H9 (cell line): ENCODE data around the gene C18orf54. TPM values are rescaled to one million over a fixed set of nuclear protein-coding genes. Genes with fewer than 3 reads are reported as not detected.
A peak's percentile ranks its signal among the peaks of the same experiment; 100 is the strongest.

Source experiments
- DNase-seq: peaks from one replicate; pipeline ENCODE4 v3.0.0-alpha.2; 2017
- H2AFZ ChIP-seq: one replicate; pipeline ENCODE4 v1.6.1; 2013; ENCODE audit warnings: mild to moderate bottlenecking, low read length, control low read depth, moderate library complexity
- H2AK5ac ChIP-seq: 2 replicates; pipeline ENCODE4 v1.6.1; 2013; ENCODE audit warnings: low read length, control low read depth, mixed read lengths; ENCODE audit not compliant: insufficient read length
- H2BK120ac ChIP-seq: one replicate; pipeline ENCODE4 v1.6.1; 2013; ENCODE audit warnings: low read depth, mild to moderate bottlenecking, low read length, control low read depth, inconsistent platforms; ENCODE audit not compliant: poor library complexity, severe bottlenecking
- H2BK12ac ChIP-seq: 2 replicates; pipeline ENCODE4 v1.6.1; 2013; ENCODE audit warnings: low read length, control low read depth, mixed read lengths, low read depth; ENCODE audit not compliant: insufficient read length
- H2BK15ac ChIP-seq: 2 replicates; pipeline ENCODE4 v1.6.1; 2013; ENCODE audit warnings: low read depth, low read length, control low read depth
- H2BK20ac ChIP-seq: one replicate; pipeline ENCODE4 v1.6.1; 2013; ENCODE audit warnings: low read depth, mild to moderate bottlenecking, low read length, control low read depth, inconsistent platforms; ENCODE audit not compliant: poor library complexity, severe bottlenecking
- H2BK5ac ChIP-seq: 2 replicates; pipeline ENCODE4 v1.6.1; 2013; ENCODE audit warnings: low read length, control low read depth, mixed read lengths; ENCODE audit not compliant: insufficient read length
- H3K14ac ChIP-seq: 2 replicates; pipeline ENCODE4 v1.6.1; 2013; ENCODE audit warnings: low read length, control low read depth; ENCODE audit not compliant: insufficient read depth
- H3K18ac ChIP-seq: 2 replicates; pipeline ENCODE4 v1.6.1; 2013; ENCODE audit warnings: low read depth, mild to moderate bottlenecking, mixed read lengths, low read length, control low read depth; ENCODE audit not compliant: insufficient read length
- H3K23ac ChIP-seq: 2 replicates; pipeline ENCODE4 v1.6.1; 2013; ENCODE audit warnings: low read length, control low read depth, mixed read lengths, low read depth; ENCODE audit not compliant: insufficient read length
- H3K23me2 ChIP-seq: 2 replicates; pipeline ENCODE4 v1.6.1; 2013; ENCODE audit warnings: low read depth, mild to moderate bottlenecking, mixed read lengths, low read length, control low read depth; ENCODE audit not compliant: insufficient read length, poor library complexity, severe bottlenecking
- H3K27ac ChIP-seq: 2 replicates; pipeline ENCODE4 v1.5.1; 2013; ENCODE audit warnings: low read length, control low read depth, mixed read lengths, low read depth; ENCODE audit not compliant: insufficient read length
- H3K27me3 ChIP-seq: 2 replicates; pipeline ENCODE4 v1.6.1; 2013; ENCODE audit warnings: low read length, control low read depth, inconsistent platforms; ENCODE audit not compliant: insufficient read depth
- H3K4ac ChIP-seq: 2 replicates; pipeline ENCODE4 v1.6.1; 2013; ENCODE audit warnings: low read depth, mild to moderate bottlenecking, control low read depth, inconsistent platforms, low read length, moderate library complexity
- H3K4me1 ChIP-seq: 2 replicates; pipeline ENCODE4 v1.6.1; 2013; ENCODE audit warnings: low read length, control low read depth, inconsistent platforms; ENCODE audit not compliant: insufficient read depth
- H3K4me2 ChIP-seq: 2 replicates; pipeline ENCODE4 v1.6.1; 2013; ENCODE audit warnings: low read length, control low read depth, mixed read lengths; ENCODE audit not compliant: insufficient read length, insufficient read depth
- H3K56ac ChIP-seq: 2 replicates; pipeline ENCODE4 v1.6.1; 2013; ENCODE audit warnings: low read depth, mild to moderate bottlenecking, mixed read lengths, low read length, control low read depth; ENCODE audit not compliant: insufficient read length
- H3K79me1 ChIP-seq: 2 replicates; pipeline ENCODE4 v1.6.1; 2013; ENCODE audit warnings: low read depth, mild to moderate bottlenecking, moderate library complexity, low read length, control low read depth, inconsistent platforms; ENCODE audit not compliant: insufficient read depth, poor library complexity, severe bottlenecking
- H3K79me2 ChIP-seq: 2 replicates; pipeline ENCODE4 v1.6.1; 2013; ENCODE audit warnings: low read length, control low read depth, inconsistent platforms; ENCODE audit not compliant: insufficient read depth
- H3K9ac ChIP-seq: 2 replicates; pipeline ENCODE4 v1.6.1; 2013; ENCODE audit warnings: low read length, control low read depth, mixed read lengths; ENCODE audit not compliant: insufficient read length; ENCODE audit errors: extremely low read depth
- H3K9me3 ChIP-seq: one replicate; pipeline ENCODE4 v1.6.1; 2013; ENCODE audit warnings: low read depth, low read length, inconsistent platforms; ENCODE audit not compliant: control insufficient read depth
- H3T11ph ChIP-seq: one replicate; pipeline ENCODE4 v1.6.1; 2013; ENCODE audit warnings: mild to moderate bottlenecking, low read length, control low read depth, inconsistent platforms
- H4K20me1 ChIP-seq: one replicate; pipeline ENCODE4 v1.6.1; 2013; ENCODE audit not compliant: control insufficient read depth, insufficient read length, insufficient read depth
- H4K5ac ChIP-seq: 2 replicates; pipeline ENCODE4 v1.6.1; 2013; ENCODE audit warnings: low read depth, mild to moderate bottlenecking, mixed read lengths, low read length, control low read depth; ENCODE audit not compliant: insufficient read length
- H4K8ac ChIP-seq: replicated peaks from 2 replicates; pipeline ENCODE4 v1.6.1; 2013; ENCODE audit warnings: low read length, control low read depth, mixed read lengths, low read depth; ENCODE audit not compliant: insufficient read length
- H4K91ac ChIP-seq: 2 replicates; pipeline ENCODE4 v1.6.1; 2013; ENCODE audit warnings: low read depth, mild to moderate bottlenecking, moderate library complexity, mixed read lengths, low read length, control low read depth; ENCODE audit not compliant: insufficient read length
- H3K27ac Mint-ChIP-seq, 3 experiments: 2 replicates in 2 of 3; 3 replicates in 1 of 3; pipeline ENCODE4 v1.8.0; 2020 to 2021; ENCODE audit warnings: mixed read lengths in 3 of 3, mild to moderate bottlenecking in 1 of 3, moderate library complexity in 1 of 3
- H3K27me3 Mint-ChIP-seq: 2 replicates; pipeline ENCODE4 v1.8.0; 2021; ENCODE audit warnings: low read depth, mild to moderate bottlenecking, moderate library complexity, mixed read lengths
- H3K36me3 Mint-ChIP-seq, 3 experiments: 2 replicates in 2 of 3; 3 replicates in 1 of 3; pipeline ENCODE4 v1.8.0; 2020 to 2021; ENCODE audit warnings: low read depth in 3 of 3, mixed read lengths in 3 of 3; ENCODE audit not compliant: insufficient read depth in 1 of 3
- H3K4me1 Mint-ChIP-seq, 2 experiments: 2 replicates each; pipeline ENCODE4 v1.8.0; 2020; ENCODE audit warnings: mixed read lengths in 2 of 2
- H3K4me3 Mint-ChIP-seq, 2 experiments: 2 replicates in 1 of 2; 3 replicates in 1 of 2; pipeline ENCODE4 v1.8.0; 2020 to 2021; ENCODE audit warnings: mild to moderate bottlenecking in 2 of 2, mixed read lengths in 2 of 2, moderate library complexity in 1 of 2
- H3K9me3 Mint-ChIP-seq, 2 experiments: 2 replicates in 1 of 2; 3 replicates in 1 of 2; pipeline ENCODE4 v1.8.0; 2020; ENCODE audit warnings: mild to moderate bottlenecking in 2 of 2, mixed read lengths in 2 of 2, moderate library complexity in 1 of 2
- CTCF ChIP-seq: fragments of 200-600 bp; sonication (generic); conservative IDR thresholded peaks from 3 replicates; pipeline ENCODE4 v1.8.0; 2021; ENCODE audit warnings: antibody characterized with exemption, mild to moderate bottlenecking
- WGBS: extraction: QIAGEN DNeasy Blood & Tissue Kit; methylation state at CpG from one replicate; pipeline ENCODE4 v1.1.7; 2013; ENCODE audit warnings: missing lambda C conversion rate, low lambda C conversion rate, mixed read lengths; ENCODE audit not compliant: insufficient read length; ENCODE audit errors: extremely low coverage; 5-methylcytosine and 5-hydroxymethylcytosine counted together
- total RNA-seq: library from RNA; stranded (reverse); gene quantifications from 2 replicates; pipeline ENCODE4 v1.2.1, GENCODE V29; 2021

Gene C18orf54
- total RNA-seq, 1 experiment from 2014 or later = 21.6 TPM

- Histone ChIP-seq H3K4ac (no peak overlapping the region), H4K5ac (no peak overlapping the region), H3K18ac (peak overlapping the region; percentile 64), H3K14ac (no peak overlapping the region), H3K9me3 (no peaks in the 10 kb centered on the region), H3K4me2 (peak overlapping the region; percentile 6), H3K23ac (no peak overlapping the region), H3K4me1 (peaks cover 1% of the 10 kb centered on the region; the same call in 1 of the 2 replicates), H2AK5ac (no peak overlapping the region), H2BK120ac (no peak overlapping the region), H3K27ac (no peak overlapping the region), H2BK12ac (peak overlapping the region; percentile 24), H3K56ac (no peak overlapping the region), H2AFZ (no peak overlapping the region), H2BK5ac (no peak overlapping the region), H4K20me1 (no peaks in the 10 kb centered on the region), H3K27me3 (no peaks in the 10 kb centered on the region), H3K23me2 (no peaks in the 10 kb centered on the region), H4K91ac (no peak overlapping the region), H2BK20ac (peak overlapping the region; percentile 65), H3K79me1 (no peaks in the 10 kb centered on the region), H4K8ac (no peak overlapping the region), H2BK15ac (no peak overlapping the region), H3T11ph (no peak overlapping the region), H3K9ac (no peak overlapping the region), H3K79me2 (no peaks in the 10 kb centered on the region)
- H3K27me3 Mint-ChIP-seq = peaks cover 1% of the 10 kb centered on the region
- TF ChIP-seq CTCF = no peak
- H3K9me3 Mint-ChIP-seq = peaks cover 8 to 14% of the 10 kb centered on the region in 2 experiments; a peak in 4 of 5 replicates
- no CpG with 5 or more reads among the region's 2 CpGs for WGBS
- peak overlapping the region in 2 of 3 experiments; percentile 62 to 93; a peak in 4 of 7 replicates for H3K27ac Mint-ChIP-seq
- peak overlapping the region in 1 of 2 experiments; percentile 38; a peak in 2 of 5 replicates for H3K4me3 Mint-ChIP-seq
- H3K36me3 Mint-ChIP-seq = peaks cover 6 to 23% (median 8%) of the 10 kb centered on the region in 3 experiments; a peak in 6 of 7 replicates
- H3K4me1 Mint-ChIP-seq = peaks cover 32 to 39% of the 10 kb centered on the region in 2 experiments
- DNase-seq = no peak
These were observed 31.4 kb downstream of the C18orf54 start for GRCh38 chr18:54389143-54389505.
